ENCODE measurements around the gene ZNF567.

DNA sequence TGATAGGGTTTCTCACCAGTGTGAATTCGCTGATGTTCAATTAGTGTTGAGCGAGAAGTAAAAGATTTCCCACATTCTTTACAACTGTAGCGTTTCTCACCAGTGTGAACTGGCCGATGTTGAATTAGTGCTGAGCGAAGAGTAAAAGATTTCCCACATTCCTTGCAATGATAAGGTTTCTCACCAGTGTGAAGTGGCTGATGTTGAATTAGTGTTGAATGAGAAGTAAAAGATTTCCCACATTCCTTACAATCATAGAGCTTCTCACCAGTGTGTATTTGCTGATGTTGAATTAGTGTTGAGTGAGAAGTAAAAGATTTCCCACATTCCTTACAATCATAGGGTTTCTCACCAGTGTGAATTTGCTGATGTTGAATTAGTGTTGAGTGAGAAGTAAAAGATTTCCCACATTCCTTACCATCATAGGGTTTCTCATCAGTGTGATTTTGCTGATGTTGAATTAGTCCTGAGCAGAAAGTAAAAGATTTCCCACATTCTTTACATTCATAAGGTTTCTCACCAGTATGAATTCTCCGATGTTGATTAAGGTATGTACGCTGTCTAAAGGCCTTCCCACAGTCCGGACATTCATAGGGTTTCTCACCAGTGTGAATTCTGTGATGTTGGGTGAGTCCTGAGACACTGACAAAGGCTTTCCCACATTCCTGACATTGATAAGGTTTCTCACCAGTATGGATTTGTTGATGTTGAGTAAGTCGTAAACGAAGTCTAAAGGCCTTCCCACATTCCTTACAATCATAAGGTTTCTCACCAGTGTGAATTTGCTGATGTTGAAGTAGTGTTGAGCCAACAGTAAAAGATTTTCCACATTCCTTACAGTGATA lies 61.2 kb downstream of the ZNF567 start:
- no peak for TF ChIP-seq CTCF (IDR thresholded peaks at IDR 0.05)
- TF ChIP-seq POLR2AphosphoS5 (IDR thresholded peaks at IDR 0.05): no peak

All from stomach (tissue), 4 donors.